ENCODE data around the gene DAP. TPM values are rescaled to one million over a fixed set of nuclear protein-coding genes. Genes with fewer than 3 reads are reported as not detected.

DAP gene
- total RNA-seq, 1 experiment from 2014 or later, result 106 TPM

GRCh38 chr5:10629682-10630081 lies 131.4 kb downstream of the DAP start:
- no peaks in the 10 kb centered on the region for H3K9me2 ChIP-seq (replicated peaks; ENCODE audit: low read length)
- H3K4me3 ChIP-seq (ENCODE audit: low read length), result no peak overlapping the region
- intact Hi-C loops (cut with micrococcal nuclease), result loop anchor here (5.0 kb wide), 1 partner anchor 72 kb away; no protein-coding TSS in a partner anchor
- no peak overlapping the region for H2AFZ ChIP-seq (ENCODE audit: low read length)
- no TSS peak for BruUV-seq (replicated peaks)
- TF ChIP-seq EZH2phosphoT487 (IDR thresholded peaks at IDR 0.05; ENCODE audit: borderline replicate concordance, low read length) (no peak), EZH2 (IDR thresholded peaks at IDR 0.05; ENCODE audit: low read length, unreplicated experiment) (no peak), CTCF (conservative IDR thresholded peaks at IDR 0.05; ENCODE audit: low read depth, low read length) (no peak)
- H3K4me2 ChIP-seq (ENCODE audit: low read length), result no peak overlapping the region
- peaks cover 12% of the 10 kb centered on the region for H3K4me1 ChIP-seq (ENCODE audit: insufficient read depth, low read length)
- no peaks in the 10 kb centered on the region for H3K79me2 ChIP-seq (ENCODE audit: low read length)
- no peak overlapping the region for H3K9ac ChIP-seq (ENCODE audit: low read length)
- DNase-seq (no peak), ATAC-seq (no peak)
- no peaks in the 10 kb centered on the region for H4K20me1 ChIP-seq (ENCODE audit: low read length)
- H3K9me3 ChIP-seq (ENCODE audit: low read length), result no peaks in the 10 kb centered on the region
- H3F3A ChIP-seq (ENCODE audit: low read length, unreplicated experiment), result no peaks in the 10 kb centered on the region
- H3K27ac ChIP-seq (ENCODE audit: low read length), result no peak overlapping the region
- CTCF ChIA-PET, result no interaction called here
- H3K36me3 ChIP-seq (ENCODE audit: low read depth, low read length), result no peaks in the 10 kb centered on the region
- POLR2A ChIA-PET (ENCODE audit: unreplicated experiment), result no interaction called here
- no peaks in the 10 kb centered on the region for H3K27me3 ChIP-seq (ENCODE audit: low read length)

Other genes starting within 250 kb of the DAP start
- gene ANKRD33B, start 197.2 kb downstream of the DAP start, total RNA-seq (2014; rRNA removed), result 13.2 and 14.9 TPM in 2 replicates

All from PC-3 (cell line).